OCI-LY3 (cell line): Measurements from ENCODE around the gene RASGRF2.
"Not testable (repeated sequence)": the region's sequence is repeated elsewhere in the genome, so short reads cannot be mapped to it uniquely, and the experiment has no call there.

Experiments
- H2AFZ ChIP-seq: fragments of 200-600, 300-600 bp; shearing (Covaris generic); 2 replicates; pipeline ENCODE4 v1.6.0; 2014; ENCODE audit warnings: antibody characterized with exemption, low read depth, low read length
- H3K27ac ChIP-seq: fragments of 200-600, 300-600 bp; sonication (generic); 2 replicates; pipeline ENCODE4 v1.5.1; 2014; ENCODE audit warnings: mild to moderate bottlenecking, low read length, moderate library complexity, mixed read lengths
- H3K27me3 ChIP-seq: fragments of 200-600, 300-600 bp; sonication (generic); 2 replicates; pipeline ENCODE4 v1.6.1; 2014; ENCODE audit warnings: low read depth, low read length, mixed read lengths
- H3K36me3 ChIP-seq: fragments of 200-600, 300-600 bp; sonication (generic); replicated peaks from 2 replicates; pipeline ENCODE3; 2014; ENCODE audit warnings: low read depth, low read length, mixed read lengths
- H3K4me1 ChIP-seq: fragments of 300-600, 200-600 bp; sonication (generic); 2 replicates; pipeline ENCODE4 v1.6.1; 2014; ENCODE audit warnings: low read length, mixed read lengths
- H3K4me2 ChIP-seq: fragments of 200-600, 300-600 bp; sonication (generic); 2 replicates; pipeline ENCODE4 v1.6.1; 2014; ENCODE audit warnings: low read length, mixed read lengths
- H3K4me3 ChIP-seq: fragments of 300-600, 200-600 bp; sonication (generic); 2 replicates; pipeline ENCODE4 v1.5.1; 2014; ENCODE audit warnings: antibody characterized with exemption, mild to moderate bottlenecking, low read length, moderate library complexity
- H3K79me2 ChIP-seq: fragments of 300-600, 200-600 bp; shearing (Covaris generic); 2 replicates; pipeline ENCODE4 v1.6.1; 2014; ENCODE audit warnings: mild to moderate bottlenecking, low read length, mixed read lengths
- H3K9ac ChIP-seq: fragments of 300-600, 200-600 bp; shearing (Covaris generic); 2 replicates; pipeline ENCODE4 v1.6.0; 2014; ENCODE audit warnings: mild to moderate bottlenecking, low read length, moderate library complexity
- H3K9me3 ChIP-seq: fragments of 200-600, 300-600 bp; shearing (Covaris generic); 2 replicates; pipeline ENCODE4 v1.6.1; 2014; ENCODE audit warnings: low read length, mixed read lengths; ENCODE audit not compliant: insufficient read depth
- H4K20me1 ChIP-seq: fragments of 200-600, 300-600 bp; sonication (generic); 2 replicates; pipeline ENCODE4 v1.6.1; 2016; ENCODE audit warnings: low read length, mixed read lengths; ENCODE audit not compliant: insufficient read depth
- CTCF ChIP-seq: fragments of 200-600, 300-600 bp; sonication (generic); IDR thresholded peaks from 2 replicates; pipeline ENCODE4 v1.5.1; 2014; ENCODE audit warnings: antibody characterized with exemption, low read length, low read depth
- EZH2phosphoT487 ChIP-seq: fragments of 200-600 bp; shearing (Covaris generic); IDR thresholded peaks from 2 replicates; pipeline ENCODE4 v1.6.1; 2018; ENCODE audit warnings: antibody characterized with exemption, mixed run types, low read depth

Gene RASGRF2

GRCh38 chr5:81017320-81017719 is 57.2 kb downstream of the RASGRF2 start:
- Histone ChIP-seq H3K4me1 (no peaks in the 10 kb centered on the region), H4K20me1 (no peaks in the 10 kb centered on the region), H3K4me3 (no peak overlapping the region), H3K9me3 (no peaks in the 10 kb centered on the region), H3K27ac (no peak overlapping the region), H3K79me2 (no peaks in the 10 kb centered on the region), H2AFZ (no peak overlapping the region), H3K36me3 (no peaks in the 10 kb centered on the region), H3K4me2 (no peak overlapping the region), H3K27me3 (no peaks in the 10 kb centered on the region), H3K9ac (no peak overlapping the region)
- TF ChIP-seq CTCF (no peak), EZH2phosphoT487 (no peak)

- H3K4me2 ChIP-seq, H4K20me1 ChIP-seq, H3K4me3 ChIP-seq, H3K27ac ChIP-seq, H3K79me2 ChIP-seq, H3K36me3 ChIP-seq, H3K27me3 ChIP-seq, H3K9me3 ChIP-seq, H3K9ac ChIP-seq, H3K4me1 ChIP-seq, H2AFZ ChIP-seq: not testable (repeated sequence)
Observed at GRCh38 chr5:81018608-81019007, 58.4 kb downstream of the RASGRF2 start.

GRCh38 chr5:81019748-81020147 is 59.6 kb downstream of the RASGRF2 start:
- H3K4me1 ChIP-seq: no peaks in the 10 kb centered on the region
- TF ChIP-seq CTCF (no peak), EZH2phosphoT487 (no peak)

GRCh38 chr5:81020478-81021167 is 60.5 kb downstream of the RASGRF2 start:
- Histone ChIP-seq H3K9ac (no peak overlapping the region), H3K36me3 (no peaks in the 10 kb centered on the region), H3K79me2 (no peaks in the 10 kb centered on the region), H4K20me1 (no peaks in the 10 kb centered on the region), H3K4me1 (no peaks in the 10 kb centered on the region), H3K4me2 (no peak overlapping the region), H3K27ac (no peak overlapping the region), H3K4me3 (no peak overlapping the region), H2AFZ (no peak overlapping the region), H3K9me3 (no peaks in the 10 kb centered on the region), H3K27me3 (no peaks in the 10 kb centered on the region)
- TF ChIP-seq CTCF (no peak), EZH2phosphoT487 (no peak)

More at GRCh38 chr5:81019748-81020147, 59.6 kb downstream of the RASGRF2 start:
- Histone ChIP-seq H3K27ac (no peak overlapping the region), H3K4me2 (no peak overlapping the region), H2AFZ (no peak overlapping the region), H3K79me2 (no peaks in the 10 kb centered on the region), H3K36me3 (no peaks in the 10 kb centered on the region), H4K20me1 (no peaks in the 10 kb centered on the region), H3K27me3 (no peaks in the 10 kb centered on the region), H3K4me3 (no peak overlapping the region), H3K9me3 (no peaks in the 10 kb centered on the region), H3K9ac (no peak overlapping the region)
